Urinary bladder (tissue), 4 donors: Measurements from ENCODE around the gene GOLGA1. TPM values are rescaled to one million over a fixed set of nuclear protein-coding genes. Genes with fewer than 3 reads are reported as not detected.

ENCODE experiments used
- DNase-seq: peaks from one replicate; pipeline ENCODE4 v3.0.0-alpha.2; 2015; ENCODE audit errors: extremely low spot score
- H3K27ac ChIP-seq: one replicate; pipeline ENCODE4 v1.5.1; 2013; ENCODE audit warnings: low read depth, mild to moderate bottlenecking, moderate library complexity
- H3K36me3 ChIP-seq: one replicate; pipeline ENCODE4 v1.6.1; 2013; ENCODE audit warnings: mild to moderate bottlenecking, moderate library complexity; ENCODE audit not compliant: insufficient read depth
- H3K4me1 ChIP-seq: one replicate; pipeline ENCODE4 v1.6.1; 2013; ENCODE audit warnings: mild to moderate bottlenecking, moderate library complexity; ENCODE audit not compliant: insufficient read depth
- H3K4me3 ChIP-seq: one replicate; pipeline ENCODE4 v1.5.1; 2013; ENCODE audit warnings: low read depth, low read length
- WGBS: extraction: QIAGEN DNeasy Blood & Tissue Kit; methylation state at CpG from one replicate; pipeline ENCODE4 v1.1.7; 2013; 5-methylcytosine and 5-hydroxymethylcytosine counted together
- polyA plus RNA-seq: library from polyadenylated mRNA; stranded (reverse); fragments of 200-250 nt; gene quantifications from one replicate; pipeline ENCODE4 v1.2.3, GENCODE V29; 2013
- total RNA-seq: library from RNA; depleted of rRNA; stranded (reverse); fragments of >200 nt; gene quantifications from one replicate; pipeline ENCODE4 v1.2.3, GENCODE V29; 2014
- donor health status: healthy with polysubstance abuse.
- donor health status: healthy.

GOLGA1 gene
- total and polyA plus RNA-seq, 2 donors: 14.2 to 17.7 TPM

DNA sequence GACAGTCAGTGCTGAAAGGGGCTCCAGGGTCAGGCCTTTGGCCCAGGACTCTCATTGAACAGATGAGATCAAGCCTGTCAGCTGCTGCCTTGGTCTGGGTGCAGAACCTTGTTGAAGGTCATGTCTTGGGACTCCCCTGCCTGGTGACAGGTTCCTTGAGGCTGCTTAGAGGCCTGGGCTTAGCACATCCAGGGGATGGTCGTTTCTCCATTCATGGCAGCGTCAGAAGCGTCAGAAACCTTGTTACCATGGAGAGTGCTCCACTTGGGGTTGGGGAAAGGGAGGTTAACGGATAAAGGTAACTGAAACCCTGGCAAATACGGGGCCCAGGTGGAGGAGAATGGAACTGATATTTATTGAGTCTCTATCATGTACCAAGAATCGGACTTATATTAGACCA, 70.2 kb downstream of the GOLGA1 start:
- whole genome bisulfite sequencing: 65% methylated on average over 6 of the region's 6 CpGs
- H3K4me1 ChIP-seq: peaks cover 2% of the 10 kb centered on the region
- peak overlapping the region; percentile 78 for H3K4me3 ChIP-seq
- no peaks in the 10 kb centered on the region for H3K36me3 ChIP-seq
- DNase-seq: no peak
- peak overlapping the region; percentile 39 for H3K27ac ChIP-seq

DNA sequence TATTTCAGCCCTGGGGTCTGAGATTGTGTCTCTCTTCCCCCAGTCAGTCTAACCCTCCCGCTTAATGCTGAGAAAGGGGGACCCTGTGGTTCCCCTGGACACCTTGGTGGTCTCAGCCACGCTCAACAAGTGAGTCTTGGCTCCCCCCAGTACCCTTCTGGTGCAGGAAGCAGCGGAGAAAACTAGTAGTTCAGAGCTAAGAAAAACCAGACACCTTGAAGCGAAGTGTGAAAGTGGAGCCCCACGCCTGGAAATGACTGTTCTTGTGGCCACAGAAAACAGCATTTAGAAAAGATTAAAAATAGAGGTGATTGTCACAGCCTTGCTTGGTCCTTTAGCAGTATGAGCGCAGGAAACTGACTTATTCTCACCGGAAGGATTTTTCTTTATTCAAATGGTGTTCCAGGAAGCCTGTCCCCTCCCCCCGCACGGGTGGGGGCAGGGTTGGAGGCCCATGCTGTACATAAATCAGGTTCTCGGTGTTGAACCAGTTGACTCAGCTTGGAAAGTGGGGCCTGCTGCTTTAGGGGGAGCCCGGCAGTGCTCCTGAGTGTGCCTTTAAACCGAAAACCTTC, 70.8 kb downstream of the GOLGA1 start:
- H3K4me3 ChIP-seq: peak overlapping the region; percentile 78
- no peak for DNase-seq
- WGBS: 9% methylated on average over 12 of the region's 12 CpGs
- no peaks in the 10 kb centered on the region for H3K36me3 ChIP-seq
- peaks cover 2% of the 10 kb centered on the region for H3K4me1 ChIP-seq
- H3K27ac ChIP-seq: peak overlapping the region; percentile 28

DNA sequence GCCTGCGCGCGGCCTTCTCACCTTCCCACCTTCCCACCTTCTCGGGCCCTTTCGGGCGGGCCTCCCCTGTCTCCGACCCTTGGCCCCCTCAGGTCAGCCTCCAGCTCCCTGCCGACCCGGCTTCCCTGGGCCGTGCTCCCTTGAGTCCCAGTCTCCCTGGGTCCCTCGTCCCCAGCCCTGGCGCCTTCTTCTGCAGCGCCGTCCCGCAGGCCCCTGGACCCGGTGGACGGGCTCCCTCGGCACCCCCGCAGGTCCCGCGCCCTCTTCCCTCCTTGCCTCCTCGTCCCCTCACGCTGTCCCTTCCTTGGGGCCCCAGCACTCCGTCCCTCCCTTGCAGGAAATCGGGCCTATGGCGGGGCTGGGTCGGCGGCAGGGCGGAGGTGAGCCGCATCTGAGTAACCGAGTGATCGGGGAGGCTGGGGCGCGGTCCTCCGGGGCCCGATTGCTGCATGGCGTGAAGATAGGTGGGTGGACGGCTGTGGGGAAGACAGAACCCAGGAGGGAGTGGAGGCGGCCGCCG, 71.4 kb downstream of the GOLGA1 start:
- Histone ChIP-seq H3K36me3 (no peaks in the 10 kb centered on the region), H3K4me3 (peak overlapping the region; percentile 78), H3K4me1 (peaks cover 2% of the 10 kb centered on the region), H3K27ac (peak overlapping the region; percentile 61)
- under 1% methylated on average over 41 of the region's 41 CpGs for WGBS
- no peak for DNase-seq

DNA sequence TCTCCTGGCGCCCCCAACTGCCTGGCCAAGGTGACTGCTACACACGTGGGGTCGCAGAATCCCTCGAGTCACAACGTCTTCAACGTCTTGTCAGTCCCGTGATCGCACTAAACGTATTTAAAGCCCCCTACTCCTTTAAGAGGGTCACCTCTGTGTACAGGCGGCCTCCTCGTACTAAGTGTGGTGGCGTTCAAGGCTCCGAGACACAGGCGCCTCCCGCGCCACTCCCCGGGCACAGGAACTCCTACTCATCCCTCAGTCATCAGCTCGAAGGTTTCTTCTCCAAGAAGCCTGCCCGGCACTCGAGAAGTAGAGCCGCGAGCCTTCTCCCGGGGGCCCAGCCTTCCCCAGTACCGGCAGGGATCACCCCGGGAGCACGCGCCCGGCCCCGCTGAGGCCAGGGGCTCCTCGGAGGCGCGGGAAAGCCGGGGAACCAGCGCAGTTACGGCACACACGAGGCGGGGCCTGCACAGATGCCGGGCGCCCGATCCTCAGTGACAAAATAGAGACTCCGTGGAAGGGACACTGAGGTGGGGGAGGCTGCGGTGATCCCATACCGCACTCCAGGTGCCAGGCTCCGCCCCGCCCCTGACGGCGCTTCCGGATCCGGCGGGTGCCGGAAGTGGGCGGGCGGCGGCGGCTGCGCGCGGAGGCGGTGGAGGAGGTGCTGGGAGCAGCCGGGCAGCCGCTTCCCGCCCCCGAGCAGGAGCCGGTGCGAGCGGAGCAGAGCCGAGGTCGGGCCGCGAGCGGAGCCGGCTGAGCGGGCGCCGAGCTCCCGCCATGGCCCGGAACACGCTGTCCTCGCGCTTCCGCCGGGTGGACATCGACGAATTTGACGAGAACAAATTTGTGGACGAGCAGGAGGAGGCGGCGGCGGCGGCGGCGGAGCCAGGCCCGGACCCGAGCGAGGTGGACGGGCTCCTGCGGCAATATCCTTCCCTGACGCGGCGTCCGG, 72.1 kb downstream of the GOLGA1 start:
- H3K4me3 ChIP-seq: peak overlapping the region; percentile 78
- WGBS: under 1% methylated on average over 101 of the region's 101 CpGs
- H3K4me1 ChIP-seq: peaks cover 2% of the 10 kb centered on the region
- H3K36me3 ChIP-seq: no peaks in the 10 kb centered on the region
- peak; percentile 33 for DNase-seq
- H3K27ac ChIP-seq: peak overlapping the region; percentile 86

- no peak overlapping the region for H3K27ac ChIP-seq
- H3K4me3 ChIP-seq: no peak overlapping the region
- DNase-seq: no peak
- H3K36me3 ChIP-seq: no peaks in the 10 kb centered on the region
- peaks cover 2% of the 10 kb centered on the region for H3K4me1 ChIP-seq
- 59% methylated on average over 7 of the region's 7 CpGs for WGBS
These were observed 77.5 kb downstream of the GOLGA1 start for GRCh38 chr9:124863371-124863871.

DNA sequence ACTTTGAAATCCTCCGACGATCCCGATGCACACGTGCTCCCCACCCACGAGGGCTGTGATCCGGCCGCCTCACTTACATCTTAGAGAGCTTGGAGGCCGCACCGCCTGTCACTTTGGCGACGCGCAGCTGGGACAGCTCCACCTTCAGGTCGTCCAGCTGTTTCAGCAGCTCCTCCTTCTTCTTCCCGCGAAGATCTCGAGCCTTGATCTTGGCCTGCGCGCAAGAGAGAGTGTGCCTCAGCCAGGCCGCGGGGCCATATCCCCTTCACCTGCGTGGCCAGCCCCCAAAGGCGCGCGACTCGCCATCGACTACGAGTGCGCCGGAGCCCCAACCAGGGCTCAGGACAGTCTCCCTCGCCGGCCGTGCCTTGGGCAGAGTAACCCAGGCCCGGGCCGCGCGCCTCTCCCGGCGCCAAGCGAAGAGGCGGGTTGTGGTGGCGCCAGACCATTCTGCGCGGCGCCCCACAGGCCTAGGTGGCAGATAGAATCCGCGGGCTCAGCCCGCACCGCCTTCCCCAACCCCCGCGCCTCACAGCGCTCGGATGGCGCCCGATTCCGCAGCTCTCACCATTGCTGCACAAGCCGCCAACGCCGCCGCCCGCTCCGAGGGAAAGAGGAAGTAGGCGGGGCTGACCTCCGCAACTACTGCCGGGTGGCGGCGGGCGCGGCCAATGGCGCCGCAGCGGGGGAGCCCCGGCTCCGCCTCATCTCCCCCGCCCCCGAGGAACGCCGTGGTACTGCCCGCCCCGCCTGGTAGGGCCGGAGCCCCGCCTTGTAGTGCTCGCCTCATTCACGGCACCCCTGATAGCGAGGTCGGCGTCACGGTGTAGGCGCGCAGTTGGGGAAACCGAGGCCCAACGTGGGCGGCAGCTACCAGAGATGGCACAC, 79.3 kb downstream of the GOLGA1 start, which contains the start of the genes ARPC5L and RPL35:
ARPC5L (plus strand) TSS at position 789 of the 888 bp plus-strand sequence. CDS start 7,161 bp downstream, outside the sequence.
RPL35 (minus strand) TSS at position 616 of the 888 bp plus-strand sequence; CDS start at position 571, 45 bp downstream.
- DNase-seq: peak; percentile 79
- peaks cover 2% of the 10 kb centered on the region for H3K36me3 ChIP-seq
- peak within 1 kb of the TSS; percentile 94 for H3K27ac ChIP-seq
- peak within 1 kb of the TSS; percentile 82 for H3K4me3 ChIP-seq
- WGBS: under 1% methylated on average over 92 of the region's 92 CpGs
- no peaks in the 10 kb centered on the region for H3K4me1 ChIP-seq

DNA sequence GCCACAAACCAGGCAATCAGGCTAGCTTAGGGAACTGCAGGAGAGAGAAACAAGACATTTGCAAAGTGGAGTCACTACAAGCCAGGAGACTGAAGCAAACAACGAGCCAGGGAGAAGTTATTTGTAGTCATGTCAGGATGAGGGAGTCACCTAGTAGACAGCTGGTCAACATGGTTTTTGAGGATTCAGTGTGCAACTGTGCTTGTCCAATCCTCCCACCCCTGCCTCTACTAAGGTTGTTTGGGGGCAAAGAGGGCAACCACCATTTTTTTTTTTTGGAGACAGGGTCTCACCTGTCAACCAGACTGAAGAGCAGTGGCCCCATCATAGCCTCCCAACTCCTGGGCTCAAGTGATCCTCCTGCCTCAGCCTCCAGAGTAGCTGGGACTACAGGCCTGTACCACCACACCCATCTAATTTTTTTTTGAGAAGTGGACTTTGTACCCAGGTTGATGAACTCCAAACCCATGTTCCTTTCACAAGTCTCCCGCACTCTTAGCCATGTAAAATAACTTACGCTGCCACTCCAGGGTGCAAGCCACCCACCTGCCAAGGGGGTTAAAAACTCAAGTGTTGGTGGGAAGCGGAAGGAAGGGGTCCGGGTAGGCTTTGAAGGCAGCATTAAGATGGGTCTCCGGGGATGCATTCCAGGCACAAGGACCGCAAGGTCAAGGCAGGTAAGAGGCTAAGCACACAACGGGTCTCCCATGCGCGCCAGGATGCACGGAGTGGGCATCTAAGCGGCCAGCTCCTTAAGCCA, 80.1 kb downstream of the GOLGA1 start:
- Histone ChIP-seq H3K4me1 (no peaks in the 10 kb centered on the region), H3K4me3 (peak overlapping the region; percentile 82), H3K27ac (no peak overlapping the region), H3K36me3 (peaks cover 2% of the 10 kb centered on the region)
- no peak for DNase-seq
- 12% methylated on average over 12 of the region's 12 CpGs for whole genome bisulfite sequencing

- no peaks in the 10 kb centered on the region for H3K4me1 ChIP-seq
- no peak for DNase-seq
- WGBS: 63% methylated on average over 10 of the region's 10 CpGs
These were observed 80.9 kb downstream of the GOLGA1 start for GRCh38 chr9:124859803-124860581.

DNA sequence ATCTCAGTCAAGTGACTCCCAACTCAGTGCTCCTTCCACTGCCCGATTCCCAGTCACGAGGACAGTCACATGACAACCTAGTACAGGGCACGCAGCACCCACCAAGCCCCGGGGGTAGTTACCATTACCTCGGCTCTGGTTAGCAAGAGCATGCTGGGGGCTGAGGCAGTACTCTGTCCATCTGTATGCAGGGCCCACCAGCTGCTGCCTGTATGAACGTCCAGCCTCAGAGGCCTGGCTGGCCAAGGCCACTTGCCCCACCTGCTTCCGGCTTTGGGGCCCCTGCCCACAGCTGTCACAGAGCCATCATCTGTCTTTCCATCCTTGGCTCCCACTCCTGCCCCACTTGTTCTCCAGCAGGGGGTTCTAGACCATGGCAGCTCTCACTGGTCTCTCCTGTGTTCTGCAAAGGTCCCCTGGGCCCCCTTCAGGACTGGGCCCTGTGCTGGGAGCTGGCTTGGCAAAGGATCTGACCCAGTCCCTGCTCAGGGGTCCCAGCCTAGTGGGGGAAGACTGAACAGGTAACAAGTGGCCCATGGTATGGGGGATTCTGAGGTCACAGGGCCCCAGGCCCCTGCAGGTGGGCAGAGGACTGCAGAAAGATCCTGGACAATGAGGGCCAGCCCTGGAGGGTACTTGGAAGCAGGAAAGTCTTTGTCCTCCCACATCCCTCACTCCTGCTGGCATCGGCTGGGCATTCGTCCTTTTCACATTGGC, 82.4 kb downstream of the GOLGA1 start:
- Histone ChIP-seq H3K4me1 (no peaks in the 10 kb centered on the region), H3K4me3 (no peak overlapping the region), H3K27ac (no peak overlapping the region), H3K36me3 (peaks cover 2% of the 10 kb centered on the region)
- DNase-seq: no peak
- WGBS: 77% methylated on average over 9 of the region's 9 CpGs

More at GRCh38 chr9:124859803-124860581, 80.9 kb downstream of the GOLGA1 start:
- H3K27ac ChIP-seq: no peak overlapping the region
- H3K36me3 ChIP-seq: peaks cover 2% of the 10 kb centered on the region
- no peak overlapping the region for H3K4me3 ChIP-seq

DNA sequence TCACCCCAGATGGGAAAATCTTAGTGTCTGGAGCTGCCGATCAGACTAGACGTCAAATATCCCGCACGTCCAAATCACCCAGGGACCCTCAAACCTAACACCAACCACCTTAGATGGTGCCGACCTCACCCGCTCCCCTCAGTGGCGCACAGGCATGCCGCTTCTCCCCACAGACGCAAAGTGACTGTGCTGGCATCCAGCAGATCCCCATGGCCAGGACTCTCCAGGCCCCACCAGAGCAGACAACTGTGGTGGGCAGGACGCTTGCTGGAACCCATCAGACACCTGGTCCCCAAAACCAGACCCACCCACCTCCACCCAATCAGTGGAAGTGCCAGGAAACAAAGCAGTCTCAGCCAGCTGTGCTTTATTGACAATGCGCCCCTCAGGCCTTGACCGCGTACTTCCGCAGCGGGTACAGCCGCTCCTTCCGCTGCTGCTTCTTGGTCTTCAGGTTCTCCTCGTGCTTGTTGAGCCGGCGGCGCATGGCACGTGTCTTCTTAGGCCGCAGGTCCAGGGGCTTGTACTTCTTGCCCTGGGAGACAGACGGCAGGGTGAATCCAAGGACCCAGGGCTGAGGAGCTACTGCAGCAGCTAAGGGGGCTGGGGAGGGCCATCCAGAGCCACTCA, 83.2 kb downstream of the GOLGA1 start:
- no peaks in the 10 kb centered on the region for H3K4me1 ChIP-seq
- no peak for DNase-seq
- 86% methylated on average over 24 of the region's 24 CpGs for WGBS
- H3K27ac ChIP-seq: no peak overlapping the region
- no peak overlapping the region for H3K4me3 ChIP-seq
- peaks cover 2% of the 10 kb centered on the region for H3K36me3 ChIP-seq
